ENCODE results near the gene EMILIN2.
"Not testable (repeated sequence)": the region's sequence is repeated elsewhere in the genome, so short reads cannot be mapped to it uniquely, and the experiment has no call there.

The EMILIN2 gene

GRCh38 chr18:2826581-2826980 lies 20.2 kb upstream of the EMILIN2 start:
- TF ChIP-seq CTCF (IDR thresholded peaks at IDR 0.05; ENCODE audit: low read depth, low read length): no peak
- no peak for DNase-seq (ENCODE audit: extremely low read depth, low read depth)

GRCh38 chr18:2827061-2827460 lies 19.7 kb upstream of the EMILIN2 start:
- DNase-seq (ENCODE audit: extremely low read depth, low read depth): no peak

GRCh38 chr18:2836118-2836517 lies 10.7 kb upstream of the EMILIN2 start:
- DNase-seq (ENCODE audit: extremely low read depth, low read depth): not testable (repeated sequence)

More at GRCh38 chr18:2827061-2827460, 19.7 kb upstream of the EMILIN2 start:
- TF ChIP-seq CTCF (IDR thresholded peaks at IDR 0.05; ENCODE audit: low read depth, low read length): no peak

GRCh38 chr18:2837290-2837689 lies 9.5 kb upstream of the EMILIN2 start:
- not testable (repeated sequence) for DNase-seq (ENCODE audit: extremely low read depth, low read depth)

- no peak for TF ChIP-seq CTCF (IDR thresholded peaks at IDR 0.05; ENCODE audit: low read depth, low read length)
- no peak for DNase-seq (ENCODE audit: extremely low read depth, low read depth)
These were observed 7.6 kb upstream of the EMILIN2 start for GRCh38 chr18:2839202-2839601.

- no peak for TF ChIP-seq CTCF (IDR thresholded peaks at IDR 0.05; ENCODE audit: low read depth, low read length)
- DNase-seq (ENCODE audit: extremely low read depth, low read depth): no peak
These were observed 6.3 kb upstream of the EMILIN2 start for GRCh38 chr18:2840521-2840920.

- TF ChIP-seq CTCF (IDR thresholded peaks at IDR 0.05; ENCODE audit: low read depth, low read length): no peak
- no peak for DNase-seq (ENCODE audit: extremely low read depth, low read depth)
These were observed 3.7 kb upstream of the EMILIN2 start for GRCh38 chr18:2843146-2843545.

GRCh38 chr18:2845172-2845571 lies 1.6 kb upstream of the EMILIN2 start:
- no peak for DNase-seq (ENCODE audit: extremely low read depth, low read depth)
- no peak for TF ChIP-seq CTCF (IDR thresholded peaks at IDR 0.05; ENCODE audit: low read depth, low read length)

Measured in AG09319 (cell line).